ENCODE data around the gene ARHGAP27. TPM values are rescaled to one million over a fixed set of nuclear protein-coding genes. Genes with fewer than 3 reads are reported as not detected.

ARHGAP27 gene
- total and polyA plus RNA-seq, 8 donors: 7.7 to 390 (median 45.5) TPM

- no peak for TF ChIP-seq EP300 (IDR thresholded peaks at IDR 0.05)
- no peak for TF ChIP-seq POLR2A (IDR thresholded peaks at IDR 0.05)
- TF ChIP-seq POLR2AphosphoS5 (IDR thresholded peaks at IDR 0.05): no peak
- no peak for TF ChIP-seq CTCF (IDR thresholded peaks at IDR 0.05)
- H3K9me3 ChIP-seq: peaks cover 0 to 5% (median 0%) of the 10 kb centered on the region in 4 donors
- H3K27ac ChIP-seq: no peak overlapping the region
- H3K4me1 ChIP-seq: no peaks in the 10 kb centered on the region
- intact Hi-C loops (cut with DNase I; ENCODE audit: low total_unique reads): no loop called here
- H3K27me3 ChIP-seq: no peaks in the 10 kb centered on the region
- no peak overlapping the region for H3K4me3 ChIP-seq
- no peaks in the 10 kb centered on the region for H3K36me3 ChIP-seq
- no peak for DNase-seq
- 67 to 81% (median 74%) methylated on average over 4 of the region's 4 CpGs for WGBS, 5 donors
Observed at GRCh38 chr17:45353043-45353442, 79.6 kb downstream of the ARHGAP27 start.

GRCh38 chr17:45351831-45352230 is 80.8 kb downstream of the ARHGAP27 start:
- no peak overlapping the region for H3K27ac ChIP-seq
- no peak for DNase-seq
- H3K27me3 ChIP-seq: no peaks in the 10 kb centered on the region
- H3K9me3 ChIP-seq: peaks cover 0 to 5% (median 0%) of the 10 kb centered on the region in 4 donors
- peaks cover 0 to 3% (median 0%) of the 10 kb centered on the region in 4 donors for H3K4me1 ChIP-seq
- intact Hi-C loops (cut with DNase I; ENCODE audit: low total_unique reads): no loop called here
- no peak for TF ChIP-seq POLR2A (IDR thresholded peaks at IDR 0.05)
- no peak for TF ChIP-seq POLR2AphosphoS5 (IDR thresholded peaks at IDR 0.05)
- no peak for TF ChIP-seq EP300 (IDR thresholded peaks at IDR 0.05)
- no peak for TF ChIP-seq CTCF (IDR thresholded peaks at IDR 0.05)
- 96 to 100% (median 97%) methylated on average over 2 of the region's 2 CpGs for WGBS, 5 donors
- no peak overlapping the region for H3K4me3 ChIP-seq
- H3K36me3 ChIP-seq: no peaks in the 10 kb centered on the region

- no peak overlapping the region for H3K27ac ChIP-seq
- no peaks in the 10 kb centered on the region for H3K27me3 ChIP-seq
- H3K4me1 ChIP-seq: peaks cover 0 to 15% (median 5%) of the 10 kb centered on the region in 4 donors
- intact Hi-C loops (cut with DNase I; ENCODE audit: low total_unique reads): no loop called here
- no peaks in the 10 kb centered on the region for H3K36me3 ChIP-seq
- no peak overlapping the region for H3K4me3 ChIP-seq
- no peak for DNase-seq
- H3K9me3 ChIP-seq: peaks cover 0 to 5% (median 0%) of the 10 kb centered on the region in 4 donors
- TF ChIP-seq POLR2A (IDR thresholded peaks at IDR 0.05) (no peak), POLR2AphosphoS5 (IDR thresholded peaks at IDR 0.05) (no peak), CTCF (IDR thresholded peaks at IDR 0.05) (no peak), EP300 (IDR thresholded peaks at IDR 0.05) (no peak)
- 71 to 87% (median 81%) methylated on average over 5 to 6 of the region's 6 CpGs for WGBS, 5 donors
Observed at GRCh38 chr17:45347444-45347843, 85.2 kb downstream of the ARHGAP27 start.

- TF ChIP-seq CTCF (IDR thresholded peaks at IDR 0.05) (no peak), POLR2AphosphoS5 (IDR thresholded peaks at IDR 0.05) (no peak), POLR2A (IDR thresholded peaks at IDR 0.05) (no peak), EP300 (IDR thresholded peaks at IDR 0.05) (no peak)
- Histone ChIP-seq H3K4me3 (no peak overlapping the region), H3K9me3 (no peaks in the 10 kb centered on the region), H3K36me3 (no peaks in the 10 kb centered on the region), H3K27ac (peak overlapping the region in 4 of 5 donors; percentile 45 to 64 (median 57)), H3K4me1 (peaks cover 0 to 19% (median 7%) of the 10 kb centered on the region in 4 donors), H3K27me3 (no peaks in the 10 kb centered on the region)
- WGBS, 5 donors: 72 to 89% (median 83%) methylated on average over 13 of the region's 13 CpGs
- intact Hi-C loops (cut with DNase I; ENCODE audit: low total_unique reads): no loop called here
- peak in 1 of 2 donors; percentile 44 for DNase-seq
Observed at GRCh38 chr17:45346216-45347015, 86.3 kb downstream of the ARHGAP27 start.

All from stomach (tissue), 9 donors.